T-helper 17 cell (primary cell): ENCODE results near the gene TMEM108. TPM values are rescaled to one million over a fixed set of nuclear protein-coding genes. Genes with fewer than 3 reads are reported as not detected.

ENCODE experiments used
- ATAC-seq: fragments of 150-1000 bp; cut with Tn5 transposase; 2 replicates; pipeline ENCODE4 v1.10.0; 2021; ENCODE audit warnings: mild to moderate bottlenecking, moderate library complexity
- DNase-seq, 3 donors: peaks; one replicate each; pipeline versions ENCODE4 v3.0.0 to v3.0.0-alpha.2; 2020 to 2021
- H3K9me3 ChIP-seq: one replicate; pipeline ENCODE4 v1.7.0; 2013; ENCODE audit warnings: low read length, mild to moderate bottlenecking; ENCODE audit not compliant: control insufficient read depth, poor library complexity, severe bottlenecking
- H3K27ac Mint-ChIP-seq: one replicate; pipeline ENCODE4 v1.8.0; 2022; ENCODE audit warnings: mild to moderate bottlenecking, moderate library complexity, mixed read lengths
- H3K27me3 Mint-ChIP-seq: one replicate; pipeline ENCODE4 v1.8.0; 2022; ENCODE audit warnings: mixed read lengths
- H3K36me3 Mint-ChIP-seq: one replicate; pipeline ENCODE4 v1.8.0; 2022; ENCODE audit warnings: low read depth, mixed read lengths
- H3K4me1 Mint-ChIP-seq: one replicate; pipeline ENCODE4 v1.8.0; 2022; ENCODE audit warnings: mild to moderate bottlenecking, mixed read lengths
- H3K4me3 Mint-ChIP-seq: one replicate; pipeline ENCODE4 v1.8.0; 2022; ENCODE audit warnings: mild to moderate bottlenecking, moderate library complexity, mixed read lengths
- total RNA-seq, 4 donors: library from RNA in 2 of 4; stranded (reverse) in 2 of 4; gene quantifications; one replicate each; pipeline ENCODE4 v1.2.3 and lab custom pipeline; 2022 to 2026

TMEM108 gene
- total RNA-seq, 2 donors from 2014 or later = 0.29 TPM; not detected in 1

DNA sequence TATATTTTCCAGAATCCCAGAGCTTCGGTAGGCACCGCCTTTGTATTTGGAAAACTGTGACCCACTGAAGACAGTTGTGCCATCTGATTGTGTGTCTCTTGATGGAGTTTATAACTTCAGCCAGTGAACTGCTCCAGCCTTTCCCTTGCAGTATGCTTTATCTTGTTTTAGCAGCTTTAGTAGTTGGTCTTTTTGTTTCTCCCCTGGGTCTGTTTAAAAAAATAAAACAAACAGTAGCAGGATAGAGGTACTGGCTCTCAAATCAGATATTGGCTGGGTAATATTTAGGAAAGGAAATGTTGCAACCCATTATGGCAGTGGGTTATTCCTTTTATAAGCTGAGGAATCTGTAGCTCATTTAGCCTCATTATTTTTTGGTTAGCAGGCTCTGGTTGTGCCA is 210.2 kb downstream of the TMEM108 start:
- no peak for DNase-seq
- no peaks in the 10 kb centered on the region for H3K9me3 ChIP-seq
- Mint-ChIP-seq H3K4me3 (no peak overlapping the region), H3K27ac (no peak overlapping the region), H3K36me3 (no peaks in the 10 kb centered on the region), H3K27me3 (peaks cover 21% of the 10 kb centered on the region), H3K4me1 (no peaks in the 10 kb centered on the region)
- no peak for ATAC-seq

DNA sequence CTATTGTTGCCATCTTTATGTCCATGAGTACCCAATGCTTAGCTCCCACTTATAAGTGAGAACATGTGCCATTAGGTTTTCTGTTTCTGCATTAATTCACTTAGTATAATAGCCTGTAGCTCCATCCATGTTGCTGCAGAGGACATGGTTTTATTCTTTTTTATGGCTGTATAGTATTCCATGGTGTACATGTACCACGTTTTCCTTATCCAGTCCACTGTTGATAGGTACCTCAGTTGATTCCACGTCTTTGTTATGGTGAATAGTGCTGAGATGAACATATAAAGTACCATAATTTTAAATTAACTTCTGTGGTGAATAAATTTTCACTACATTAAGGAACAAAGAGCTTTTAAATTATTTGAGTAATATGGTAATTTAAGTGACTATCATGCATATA is 211.3 kb downstream of the TMEM108 start:
- ATAC-seq (no peak), DNase-seq (no peak)
- Mint-ChIP-seq H3K4me3 (no peak overlapping the region), H3K36me3 (no peaks in the 10 kb centered on the region), H3K4me1 (no peaks in the 10 kb centered on the region), H3K27ac (no peak overlapping the region), H3K27me3 (peaks cover 18% of the 10 kb centered on the region)
- H3K9me3 ChIP-seq = no peaks in the 10 kb centered on the region

DNA sequence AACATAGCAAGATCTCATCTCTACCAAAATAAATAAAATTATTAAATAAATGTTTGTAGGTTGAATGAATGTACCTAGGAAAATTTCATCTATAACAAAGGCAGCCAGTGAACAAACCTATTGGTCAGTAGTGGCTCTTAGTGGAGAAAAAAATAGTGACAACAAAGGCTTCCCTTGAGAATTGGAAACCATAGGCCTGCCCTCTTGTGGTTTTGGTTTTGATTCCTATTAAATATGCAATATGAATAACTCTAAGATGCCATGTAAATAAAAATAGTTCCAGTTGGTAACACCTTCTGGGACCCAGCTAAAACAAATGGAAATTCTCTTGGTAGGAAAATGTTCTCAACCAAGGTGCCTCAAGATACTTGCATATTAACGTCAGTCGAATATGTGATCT is 216.0 kb downstream of the TMEM108 start:
- H3K27me3 Mint-ChIP-seq = peaks cover 8% of the 10 kb centered on the region
- no peaks in the 10 kb centered on the region for H3K4me1 Mint-ChIP-seq
- no peaks in the 10 kb centered on the region for H3K36me3 Mint-ChIP-seq
- no peak overlapping the region for H3K4me3 Mint-ChIP-seq
- ATAC-seq (no peak), DNase-seq (no peak)
- no peaks in the 10 kb centered on the region for H3K9me3 ChIP-seq
- no peak overlapping the region for H3K27ac Mint-ChIP-seq

DNA sequence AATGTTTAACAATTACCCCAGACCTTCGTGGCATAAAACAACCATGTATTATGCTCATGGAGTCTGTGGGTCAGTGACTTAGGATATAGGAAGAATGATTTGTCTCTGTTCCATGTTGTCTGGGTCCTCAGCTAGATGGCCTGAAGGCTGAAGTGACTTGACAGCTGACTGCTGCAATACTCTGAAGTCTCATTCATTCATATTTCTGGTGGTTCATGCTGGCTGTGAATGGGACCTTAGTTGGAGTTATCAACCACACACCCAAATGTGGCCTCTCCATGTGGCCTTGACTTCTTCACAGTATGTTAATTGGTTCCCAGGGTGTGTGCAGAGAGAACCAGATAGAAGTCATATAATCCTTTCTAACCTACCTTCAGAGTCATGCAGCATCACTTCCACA is 216.5 kb downstream of the TMEM108 start:
- no peaks in the 10 kb centered on the region for H3K9me3 ChIP-seq
- Mint-ChIP-seq H3K27me3 (peaks cover 8% of the 10 kb centered on the region), H3K36me3 (no peaks in the 10 kb centered on the region), H3K4me3 (no peak overlapping the region), H3K27ac (no peak overlapping the region), H3K4me1 (no peaks in the 10 kb centered on the region)
- ATAC-seq = no peak
- no peak for DNase-seq

DNA sequence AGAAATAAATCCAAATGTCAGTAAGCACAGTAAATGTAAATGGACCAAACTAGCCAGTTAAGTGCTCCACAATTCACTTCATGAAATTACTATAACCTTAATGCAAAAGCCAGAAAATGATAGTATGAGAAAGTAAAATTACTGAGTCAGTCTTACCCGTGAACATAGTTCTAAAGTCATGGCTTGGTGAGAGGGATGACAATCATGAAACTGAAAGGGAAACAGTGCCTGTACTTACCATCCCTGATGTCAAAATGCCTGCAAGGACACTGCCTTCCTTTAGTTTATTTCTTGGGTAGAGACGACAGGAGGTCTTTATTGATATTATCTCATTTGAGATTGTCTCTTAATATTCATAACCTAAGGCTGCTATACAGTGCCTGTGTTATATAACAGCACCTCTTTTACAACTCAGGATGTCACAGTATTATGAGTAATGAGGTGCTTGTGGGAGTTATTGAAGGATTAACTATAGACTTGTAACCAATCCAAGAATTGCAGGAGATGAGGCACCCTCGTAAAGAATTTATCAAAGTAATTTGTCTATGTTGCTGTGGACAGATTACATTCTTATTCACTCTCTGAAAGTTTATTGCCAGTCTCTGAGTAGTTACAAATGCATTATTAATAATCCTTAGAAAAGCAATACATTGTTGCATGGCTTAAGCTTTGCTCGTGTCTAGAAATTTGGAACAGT is 218.7 kb downstream of the TMEM108 start:
- no peak for DNase-seq
- H3K4me1 Mint-ChIP-seq = no peaks in the 10 kb centered on the region
- H3K27ac Mint-ChIP-seq = no peak overlapping the region
- no peaks in the 10 kb centered on the region for H3K36me3 Mint-ChIP-seq
- no peaks in the 10 kb centered on the region for H3K9me3 ChIP-seq
- no peak for ATAC-seq
- H3K27me3 Mint-ChIP-seq = peaks cover 12% of the 10 kb centered on the region
- H3K4me3 Mint-ChIP-seq = no peak overlapping the region

DNA sequence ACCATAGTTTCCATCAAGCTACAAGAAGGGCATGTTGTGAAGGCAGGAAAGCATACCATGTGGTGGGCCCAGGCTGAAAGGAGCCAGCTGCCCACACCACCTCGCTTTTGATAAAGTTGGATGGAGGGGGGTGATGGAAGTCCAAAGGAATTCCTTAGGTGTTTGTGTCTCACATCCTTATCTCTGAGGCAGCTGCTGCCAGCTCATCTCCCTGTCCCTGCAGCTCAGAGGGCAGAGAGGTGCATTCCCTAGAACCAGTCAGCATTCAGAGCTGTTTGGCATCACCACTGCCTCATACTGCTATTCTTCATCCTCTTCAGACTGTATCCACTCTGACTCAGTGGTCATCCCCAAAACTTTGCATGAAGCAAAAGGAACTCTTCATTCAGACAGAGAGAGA is 220.2 kb downstream of the TMEM108 start:
- H3K27ac Mint-ChIP-seq = no peak overlapping the region
- no peak overlapping the region for H3K4me3 Mint-ChIP-seq
- H3K9me3 ChIP-seq = no peaks in the 10 kb centered on the region
- no peaks in the 10 kb centered on the region for H3K36me3 Mint-ChIP-seq
- peaks cover 6% of the 10 kb centered on the region for H3K27me3 Mint-ChIP-seq
- no peak for DNase-seq
- ATAC-seq = no peak
- no peaks in the 10 kb centered on the region for H3K4me1 Mint-ChIP-seq

DNA sequence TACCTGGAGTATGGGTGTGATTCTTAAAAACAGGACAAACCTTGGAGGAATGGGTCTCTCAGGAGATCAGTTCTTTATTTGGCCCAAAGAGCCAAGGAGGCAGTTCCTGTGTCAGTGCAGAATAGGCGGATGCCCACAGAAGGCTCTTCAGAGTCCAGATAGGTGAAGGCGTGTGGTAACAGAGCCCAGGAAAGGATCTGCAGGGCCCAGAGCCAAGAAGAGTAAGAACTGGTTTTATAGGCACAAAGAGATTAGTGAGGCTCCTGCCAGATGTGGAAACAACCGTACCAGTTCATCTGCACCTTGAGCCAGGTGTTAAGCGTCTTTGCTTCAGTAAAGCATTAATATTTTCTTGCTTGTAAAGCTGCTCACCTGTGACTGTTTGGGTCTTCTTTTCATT is 221.6 kb downstream of the TMEM108 start:
- no peaks in the 10 kb centered on the region for H3K9me3 ChIP-seq
- ATAC-seq = no peak
- Mint-ChIP-seq H3K27me3 (peaks cover 12% of the 10 kb centered on the region), H3K27ac (no peak overlapping the region), H3K4me3 (no peak overlapping the region), H3K4me1 (no peaks in the 10 kb centered on the region), H3K36me3 (no peaks in the 10 kb centered on the region)
- no peak for DNase-seq

DNA sequence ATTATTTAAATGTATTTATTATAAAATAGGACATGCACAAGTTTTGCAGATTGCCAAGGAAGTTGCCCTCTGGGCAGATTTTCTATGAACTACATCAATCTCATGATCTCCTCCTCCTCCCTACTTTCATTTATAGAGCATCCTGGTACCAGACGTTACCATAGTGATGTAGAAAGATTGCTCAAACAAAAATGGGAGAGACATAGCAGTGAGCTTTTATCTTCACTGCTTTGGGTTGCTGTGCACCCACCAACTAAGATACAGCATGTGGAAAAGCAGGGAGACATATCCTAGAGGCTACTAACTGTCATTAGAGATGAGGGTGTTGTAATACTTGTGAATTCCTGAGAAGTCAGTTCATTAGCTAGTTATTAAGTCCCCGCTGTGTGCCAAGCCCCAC is 224.1 kb downstream of the TMEM108 start:
- no peaks in the 10 kb centered on the region for H3K9me3 ChIP-seq
- H3K27me3 Mint-ChIP-seq = peaks cover 26% of the 10 kb centered on the region
- no peak overlapping the region for H3K27ac Mint-ChIP-seq
- H3K36me3 Mint-ChIP-seq = no peaks in the 10 kb centered on the region
- no peak for ATAC-seq
- no peak overlapping the region for H3K4me3 Mint-ChIP-seq
- H3K4me1 Mint-ChIP-seq = no peaks in the 10 kb centered on the region
- DNase-seq = no peak

DNA sequence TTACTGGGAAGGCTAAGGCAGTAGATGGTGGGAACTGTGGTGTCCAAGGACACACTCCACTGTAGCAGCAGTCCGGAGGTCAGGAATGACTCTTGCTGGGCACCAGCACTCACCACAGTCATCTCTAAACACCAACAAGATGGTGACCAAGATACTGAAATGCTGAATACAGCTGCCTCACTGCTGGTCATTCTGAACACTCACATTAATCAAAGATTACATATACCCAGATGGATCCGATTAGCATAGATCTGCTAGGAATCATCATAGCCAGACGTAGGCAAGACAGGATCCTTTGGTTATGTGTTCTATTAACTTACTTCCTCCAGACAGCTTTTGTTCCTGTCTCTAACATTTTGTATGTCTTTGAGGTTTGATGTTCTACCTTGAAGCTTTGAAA is 226.7 kb downstream of the TMEM108 start:
- ATAC-seq (no peak), DNase-seq (no peak)
- Mint-ChIP-seq H3K4me3 (no peak overlapping the region), H3K27me3 (peaks cover 26% of the 10 kb centered on the region), H3K4me1 (no peaks in the 10 kb centered on the region), H3K27ac (no peak overlapping the region), H3K36me3 (no peaks in the 10 kb centered on the region)
- no peaks in the 10 kb centered on the region for H3K9me3 ChIP-seq

DNA sequence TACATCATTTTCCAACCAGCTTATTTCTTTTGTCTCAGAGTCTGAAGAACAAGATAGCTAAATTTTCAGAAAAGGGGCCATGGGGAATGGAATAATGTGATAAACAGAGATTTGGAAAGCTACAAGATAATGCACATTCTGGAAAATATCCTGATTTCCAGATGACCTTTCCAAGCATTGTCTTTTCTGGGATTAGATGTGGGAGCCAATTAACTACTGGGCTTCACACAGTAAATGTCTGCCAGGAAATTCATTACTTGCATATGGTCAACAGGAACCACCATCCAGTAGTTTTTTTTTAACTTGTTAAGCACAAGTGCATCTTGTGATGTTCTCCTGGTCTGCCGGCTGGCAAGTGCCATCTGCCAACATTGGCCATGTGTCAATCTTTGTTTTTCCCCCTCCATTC is 230.5 kb downstream of the TMEM108 start:
- no peak overlapping the region for H3K27ac Mint-ChIP-seq

DNA sequence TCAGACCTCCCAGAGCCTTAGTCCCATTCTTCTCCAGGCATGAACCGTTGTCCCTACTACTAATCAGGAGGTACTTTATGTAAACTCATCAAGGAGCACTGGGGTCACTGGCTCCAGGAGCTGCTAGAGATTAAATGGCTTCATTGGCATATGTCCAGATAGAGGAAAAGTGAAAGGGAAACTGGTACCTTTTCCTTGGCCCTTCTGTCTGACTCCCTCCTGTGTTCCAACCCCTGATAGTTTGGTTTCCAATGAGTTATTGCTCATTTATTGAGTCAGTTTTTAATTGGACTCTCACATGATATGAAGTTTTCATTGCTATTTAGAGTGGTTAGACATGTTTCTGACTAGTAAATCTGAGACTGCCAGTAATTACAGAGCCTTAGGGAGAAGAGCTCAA is 231.2 kb downstream of the TMEM108 start:
- H3K27ac Mint-ChIP-seq = no peak overlapping the region
- H3K4me3 Mint-ChIP-seq = no peak overlapping the region
- no peak for ATAC-seq
- H3K36me3 Mint-ChIP-seq = no peaks in the 10 kb centered on the region
- DNase-seq = no peak
- H3K9me3 ChIP-seq = no peaks in the 10 kb centered on the region
- no peaks in the 10 kb centered on the region for H3K4me1 Mint-ChIP-seq
- peaks cover 28% of the 10 kb centered on the region for H3K27me3 Mint-ChIP-seq

More for the DNA sequence above, 230.5 kb downstream of the TMEM108 start:
- Mint-ChIP-seq H3K4me3 (no peak overlapping the region), H3K36me3 (no peaks in the 10 kb centered on the region), H3K4me1 (no peaks in the 10 kb centered on the region), H3K27me3 (peaks cover 30% of the 10 kb centered on the region)
- no peaks in the 10 kb centered on the region for H3K9me3 ChIP-seq
- ATAC-seq (no peak), DNase-seq (no peak)

DNA sequence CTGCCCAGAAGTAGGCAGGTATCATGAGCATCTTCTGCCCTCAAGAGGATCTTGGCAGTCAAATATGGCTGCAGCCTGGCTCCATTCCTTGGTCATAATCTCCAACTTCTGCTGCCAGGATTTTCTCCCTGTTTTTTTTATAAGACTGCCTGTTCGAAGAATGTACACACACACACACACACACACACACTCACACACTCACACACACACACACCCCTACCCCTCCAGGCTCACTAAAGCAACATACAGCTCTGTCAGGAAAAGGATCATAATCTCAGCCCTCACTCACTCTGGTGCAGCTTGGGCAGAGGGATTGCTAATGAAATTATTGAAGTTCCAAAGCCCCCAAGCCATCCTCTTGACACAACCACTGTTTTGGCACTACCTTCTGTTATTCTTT is 232.4 kb downstream of the TMEM108 start:
- ATAC-seq (no peak), DNase-seq (no peak)
- Mint-ChIP-seq H3K27me3 (peaks cover 21% of the 10 kb centered on the region), H3K4me1 (no peaks in the 10 kb centered on the region), H3K4me3 (no peak overlapping the region), H3K27ac (no peak overlapping the region), H3K36me3 (no peaks in the 10 kb centered on the region)
- no peaks in the 10 kb centered on the region for H3K9me3 ChIP-seq

DNA sequence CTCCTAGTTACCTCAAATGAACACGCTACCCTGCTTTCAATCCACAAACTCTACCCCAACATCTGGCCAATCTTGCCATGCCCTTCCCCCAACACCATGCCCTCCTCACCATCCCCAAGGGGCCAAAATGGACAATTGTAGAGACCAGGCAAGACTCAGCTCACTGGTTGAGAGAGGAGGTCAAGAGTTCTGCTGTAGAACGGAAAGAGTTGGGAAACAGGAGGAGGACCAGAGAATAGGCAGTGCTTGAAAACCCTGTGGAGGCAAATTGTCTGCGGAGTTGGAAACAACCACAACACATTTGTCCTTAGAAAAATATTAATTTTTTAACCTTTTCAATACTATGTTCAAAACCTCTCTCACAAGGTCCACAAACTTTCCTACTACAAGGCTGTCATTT is 232.9 kb downstream of the TMEM108 start:
- no peaks in the 10 kb centered on the region for H3K36me3 Mint-ChIP-seq
- peaks cover 22% of the 10 kb centered on the region for H3K27me3 Mint-ChIP-seq
- DNase-seq = no peak
- H3K4me3 Mint-ChIP-seq = no peak overlapping the region
- no peak overlapping the region for H3K27ac Mint-ChIP-seq
- H3K4me1 Mint-ChIP-seq = no peaks in the 10 kb centered on the region
- no peak for ATAC-seq
- no peaks in the 10 kb centered on the region for H3K9me3 ChIP-seq

DNA sequence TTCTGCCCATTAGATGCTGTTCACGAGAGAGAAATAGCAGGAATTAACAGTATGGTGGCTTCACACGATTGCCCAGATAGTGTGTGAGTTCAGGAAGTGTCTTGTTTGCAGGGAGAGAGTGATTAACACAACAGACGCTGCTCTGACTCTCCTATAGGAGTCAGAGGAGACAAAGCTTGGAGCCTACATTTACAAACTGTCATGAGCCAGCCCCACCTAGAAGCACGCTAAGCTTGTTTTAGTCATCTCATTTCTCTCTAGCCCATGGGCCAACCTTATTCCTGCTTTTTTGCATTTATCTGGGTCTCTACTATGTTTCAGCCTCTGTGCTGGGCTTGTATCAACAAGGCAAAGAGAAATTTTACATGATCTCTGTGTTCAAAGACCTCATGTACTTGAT is 233.3 kb downstream of the TMEM108 start:
- ATAC-seq = no peak
- no peak for DNase-seq
- Mint-ChIP-seq H3K36me3 (no peaks in the 10 kb centered on the region), H3K4me1 (no peaks in the 10 kb centered on the region), H3K27me3 (peaks cover 23% of the 10 kb centered on the region), H3K4me3 (no peak overlapping the region), H3K27ac (no peak overlapping the region)
- H3K9me3 ChIP-seq = no peaks in the 10 kb centered on the region
